HepG2 (cell line): ENCODE data around the gene OBI1. TPM values are rescaled to one million over a fixed set of nuclear protein-coding genes. Genes with fewer than 3 reads are reported as not detected.

Source experiments
- ATF7-NPFF ChIP-seq: sonication (generic); formaldehyde crosslinking; IDR thresholded peaks from 2 replicates; pipeline ENCODE4 v1.8.1; 2023; ENCODE audit warnings: mild to moderate bottlenecking, low read depth, missing genetic modification reagents, moderate library complexity
- GZF1 ChIP-seq: sonication (generic); formaldehyde crosslinking; IDR thresholded peaks from 2 replicates; pipeline ENCODE4 v1.5.1; 2020; ENCODE audit warnings: mild to moderate bottlenecking, missing genetic modification reagents
- HNRNPL ChIP-seq: fragments of 200-400 bp; formaldehyde crosslinking; IDR thresholded peaks from 2 replicates; pipeline ENCODE4 v1.6.1; 2017; ENCODE audit warnings: mild to moderate bottlenecking, low read depth, low read length
- KMT2A ChIP-seq: sonication (generic); formaldehyde crosslinking; IDR thresholded peaks from 2 replicates; pipeline ENCODE4 v1.4.0; 2020; ENCODE audit warnings: missing genetic modification reagents
- MED13 ChIP-seq: sonication (generic); formaldehyde crosslinking; IDR thresholded peaks from 2 replicates; pipeline ENCODE4 v1.5.0; 2020; ENCODE audit warnings: missing genetic modification reagents
- NR2F6 ChIP-seq, 2 experiments: IDR thresholded peaks; 2 replicates each; pipeline ENCODE4 v1.6.1; 2016; ENCODE audit warnings: antibody characterized with exemption in 1 of 2, mild to moderate bottlenecking in 1 of 2
- ZNF274 ChIP-seq: sonication (generic); formaldehyde crosslinking; IDR thresholded peaks from 2 replicates; pipeline ENCODE4 v1.5.1; 2020; ENCODE audit warnings: mild to moderate bottlenecking, missing genetic modification reagents
- ZNF430 ChIP-seq: sonication (generic); formaldehyde crosslinking; IDR thresholded peaks from 2 replicates; pipeline ENCODE4 v1.9.0; 2021; ENCODE audit warnings: mild to moderate bottlenecking, missing genetic modification reagents
- ZNF564 ChIP-seq: sonication (generic); formaldehyde crosslinking; IDR thresholded peaks from 2 replicates; pipeline ENCODE4 v1.8.1; 2023; ENCODE audit warnings: mild to moderate bottlenecking, missing genetic modification reagents
- ZNF572 ChIP-seq: sonication (generic); formaldehyde crosslinking; IDR thresholded peaks from 2 replicates; pipeline ENCODE4 v1.5.1; 2020; ENCODE audit warnings: mild to moderate bottlenecking, missing genetic modification reagents
- ZNF687 ChIP-seq: sonication (generic); formaldehyde crosslinking; IDR thresholded peaks from 2 replicates; pipeline ENCODE4 v1.5.1; 2020; ENCODE audit warnings: mild to moderate bottlenecking, missing genetic modification reagents, moderate library complexity
- ZNF879 ChIP-seq: sonication (generic); formaldehyde crosslinking; IDR thresholded peaks from 2 replicates; pipeline ENCODE4 v1.8.1; 2023; ENCODE audit warnings: missing genetic modification reagents
- polyA plus RNA-seq, 8 experiments: library from polyadenylated mRNA; depleted of rRNA in 3 of 8; stranded (reverse) in 7 of 8; unstranded in 1 of 8; fragments of >200 nt; fragmentation: Illumina TruSeq in 4 of 8; extraction: Trizol in 4 of 8; gene quantifications; 2 replicates each; pipeline versions ENCODE4 v1.2.1 to v1.2.3, GENCODE V29; 2011 to 2016; ENCODE audit warnings: low read depth in 4 of 8, missing spikeins in 1 of 8, mixed read lengths in 1 of 8; ENCODE audit not compliant: insufficient read depth in 1 of 8
- total RNA-seq, 5 experiments: library from RNA; depleted of rRNA; stranded (reverse); fragments of >200 nt; fragmentation: Illumina TruSeq; extraction: Trizol; gene quantifications; 2 replicates each; pipeline ENCODE4 v1.2.3, GENCODE V29; 2016; ENCODE audit warnings: low read depth in 1 of 5
- TF ChIP-seq, protein P1 (sequence below): sonication (generic); formaldehyde crosslinking; IDR thresholded peaks from 2 replicates; pipeline ENCODE4 v1.5.0; 2020; ENCODE audit warnings: mild to moderate bottlenecking, missing genetic modification reagents, borderline replicate concordance

OBI1 gene
- total and polyA plus RNA-seq, 2 of the 13 experiments (the other 11 are each of a cell fraction or from before 2014, with no cell fraction given): 7.8 to 23.5 TPM

DNA sequence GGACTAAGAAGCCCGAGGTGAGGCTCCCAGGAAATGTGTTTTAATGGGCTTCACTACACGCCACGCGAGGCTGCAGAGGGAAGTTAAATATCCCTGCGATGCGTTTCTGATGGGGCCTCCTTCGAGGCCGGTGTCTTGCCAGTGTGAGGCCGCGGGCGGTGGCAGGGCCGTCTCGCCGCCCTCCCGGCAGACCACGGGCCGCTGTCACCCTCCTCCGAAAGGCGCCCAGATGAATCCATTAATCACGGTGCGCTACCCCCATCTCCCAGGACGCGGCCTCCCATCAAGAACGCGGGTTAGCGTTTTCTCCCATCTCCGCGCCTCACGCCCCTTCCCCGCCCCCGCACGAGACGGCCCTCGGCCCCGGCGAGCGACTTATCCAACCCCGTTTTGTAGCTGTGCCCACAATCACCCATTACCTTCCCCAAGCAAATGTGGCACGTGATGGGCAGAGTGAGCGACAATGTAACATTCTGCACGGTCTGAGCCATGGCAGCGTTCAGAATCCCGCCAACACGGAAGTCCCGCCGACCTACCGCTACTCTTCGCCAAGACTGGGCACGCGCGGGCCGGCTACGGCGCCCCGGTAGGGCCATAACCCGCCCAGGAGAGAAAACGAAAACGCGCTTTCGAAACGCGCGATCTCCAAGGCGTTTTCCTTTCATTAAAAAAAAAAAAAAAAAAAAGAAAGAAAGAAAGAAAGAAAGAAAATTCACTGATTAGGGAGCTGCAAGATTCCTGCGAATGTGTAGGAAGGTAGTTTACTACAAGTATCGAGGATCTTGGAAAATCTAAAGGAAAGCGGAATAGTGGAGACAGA lies at the start of gene OBI1 (continued):
- TF ChIP-seq ZNF274 (CRISPR knock-in tag): peak; percentile 74; the same call in 1 of the 2 replicates
- TF ChIP-seq MED13 (CRISPR knock-in tag): no peak
- TF ChIP-seq GZF1: 0 out of 2 replicates have a peak, but pooled peaks have one; percentile 50
- peak; percentile 95 for TF ChIP-seq ZNF687 (CRISPR knock-in tag)
- TF ChIP-seq ZNF564 (CRISPR knock-in tag): peak; percentile 58; the same call in 1 of the 2 replicates
- TF ChIP-seq ZNF572 (CRISPR knock-in tag): no peak
- 0 out of 2 replicates have a peak, but pooled peaks have one; percentile 43 for TF ChIP-seq ZNF879
- TF ChIP-seq HNRNPL: no peak; the same call in 1 of the 2 replicates
- 0 out of 2 replicates have a peak, but pooled peaks have one; percentile 52 for TF ChIP-seq ATF7-NPFF (CRISPR knock-in tag)
- TF ChIP-seq ZNF430 (CRISPR knock-in tag): no peak
- TF ChIP-seq KMT2A (CRISPR knock-in tag): peak; percentile 87
- TF ChIP-seq, protein P1, sequence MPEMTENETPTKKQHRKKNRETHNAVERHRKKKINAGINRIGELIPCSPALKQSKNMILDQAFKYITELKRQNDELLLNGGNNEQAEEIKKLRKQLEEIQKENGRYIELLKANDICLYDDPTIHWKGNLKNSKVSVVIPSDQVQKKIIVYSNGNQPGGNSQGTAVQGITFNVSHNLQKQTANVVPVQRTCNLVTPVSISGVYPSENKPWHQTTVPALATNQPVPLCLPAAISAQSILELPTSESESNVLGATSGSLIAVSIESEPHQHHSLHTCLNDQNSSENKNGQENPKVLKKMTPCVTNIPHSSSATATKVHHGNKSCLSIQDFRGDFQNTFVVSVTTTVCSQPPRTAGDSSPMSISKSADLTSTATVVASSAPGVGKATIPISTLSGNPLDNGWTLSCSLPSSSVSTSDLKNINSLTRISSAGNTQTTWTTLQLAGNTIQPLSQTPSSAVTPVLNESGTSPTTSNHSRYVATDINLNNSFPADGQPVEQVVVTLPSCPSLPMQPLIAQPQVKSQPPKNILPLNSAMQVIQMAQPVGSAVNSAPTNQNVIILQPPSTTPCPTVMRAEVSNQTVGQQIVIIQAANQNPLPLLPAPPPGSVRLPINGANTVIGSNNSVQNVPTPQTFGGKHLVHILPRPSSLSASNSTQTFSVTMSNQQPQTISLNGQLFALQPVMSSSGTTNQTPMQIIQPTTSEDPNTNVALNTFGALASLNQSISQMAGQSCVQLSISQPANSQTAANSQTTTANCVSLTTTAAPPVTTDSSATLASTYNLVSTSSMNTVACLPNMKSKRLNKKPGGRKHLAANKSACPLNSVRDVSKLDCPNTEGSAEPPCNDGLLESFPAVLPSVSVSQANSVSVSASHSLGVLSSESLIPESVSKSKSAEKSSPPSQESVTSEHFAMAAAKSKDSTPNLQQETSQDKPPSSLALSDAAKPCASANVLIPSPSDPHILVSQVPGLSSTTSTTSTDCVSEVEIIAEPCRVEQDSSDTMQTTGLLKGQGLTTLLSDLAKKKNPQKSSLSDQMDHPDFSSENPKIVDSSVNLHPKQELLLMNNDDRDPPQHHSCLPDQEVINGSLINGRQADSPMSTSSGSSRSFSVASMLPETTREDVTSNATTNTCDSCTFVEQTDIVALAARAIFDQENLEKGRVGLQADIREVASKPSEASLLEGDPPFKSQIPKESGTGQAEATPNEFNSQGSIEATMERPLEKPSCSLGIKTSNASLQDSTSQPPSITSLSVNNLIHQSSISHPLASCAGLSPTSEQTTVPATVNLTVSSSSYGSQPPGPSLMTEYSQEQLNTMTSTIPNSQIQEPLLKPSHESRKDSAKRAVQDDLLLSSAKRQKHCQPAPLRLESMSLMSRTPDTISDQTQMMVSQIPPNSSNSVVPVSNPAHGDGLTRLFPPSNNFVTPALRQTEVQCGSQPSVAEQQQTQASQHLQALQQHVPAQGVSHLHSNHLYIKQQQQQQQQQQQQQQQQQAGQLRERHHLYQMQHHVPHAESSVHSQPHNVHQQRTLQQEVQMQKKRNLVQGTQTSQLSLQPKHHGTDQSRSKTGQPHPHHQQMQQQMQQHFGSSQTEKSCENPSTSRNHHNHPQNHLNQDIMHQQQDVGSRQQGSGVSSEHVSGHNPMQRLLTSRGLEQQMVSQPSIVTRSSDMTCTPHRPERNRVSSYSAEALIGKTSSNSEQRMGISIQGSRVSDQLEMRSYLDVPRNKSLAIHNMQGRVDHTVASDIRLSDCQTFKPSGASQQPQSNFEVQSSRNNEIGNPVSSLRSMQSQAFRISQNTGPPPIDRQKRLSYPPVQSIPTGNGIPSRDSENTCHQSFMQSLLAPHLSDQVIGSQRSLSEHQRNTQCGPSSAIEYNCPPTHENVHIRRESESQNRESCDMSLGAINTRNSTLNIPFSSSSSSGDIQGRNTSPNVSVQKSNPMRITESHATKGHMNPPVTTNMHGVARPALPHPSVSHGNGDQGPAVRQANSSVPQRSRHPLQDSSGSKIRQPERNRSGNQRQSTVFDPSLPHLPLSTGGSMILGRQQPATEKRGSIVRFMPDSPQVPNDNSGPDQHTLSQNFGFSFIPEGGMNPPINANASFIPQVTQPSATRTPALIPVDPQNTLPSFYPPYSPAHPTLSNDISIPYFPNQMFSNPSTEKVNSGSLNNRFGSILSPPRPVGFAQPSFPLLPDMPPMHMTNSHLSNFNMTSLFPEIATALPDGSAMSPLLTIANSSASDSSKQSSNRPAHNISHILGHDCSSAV (CRISPR knock-in tag): no peak
- no peak for TF ChIP-seq NR2F6 (IDR thresholded peaks at IDR 0.05)
- TF ChIP-seq NR2F6 (CRISPR knock-in tag; IDR thresholded peaks at IDR 0.05): 0 out of 2 replicates have a peak, but pooled peaks have one; percentile 19
